Coronary artery (tissue), 2 donors: ENCODE data around the gene FAM53C.
"Not testable (repeated sequence)": the region's sequence is repeated elsewhere in the genome, so short reads cannot be mapped to it uniquely, and the experiment has no call there.

ENCODE experiments used
- DNase-seq: peaks from one replicate; pipeline ENCODE4 v3.0.0-alpha.2; 2017; ENCODE audit warnings: low spot score
- H3K27ac ChIP-seq, 2 donors: fragments of 200-600 bp; sonication (generic); one replicate each; pipeline ENCODE4 v1.5.1; 2016 to 2019
- H3K4me3 ChIP-seq: fragments of 200-600 bp; sonication (generic); 2 replicates; pipeline ENCODE4 v1.5.1; 2016; ENCODE audit warnings: mild to moderate bottlenecking, moderate library complexity
- CTCF ChIP-seq: fragments of 200-600 bp; sonication (generic); IDR thresholded peaks from one replicate; pipeline ENCODE4 v1.5.1; 2019; ENCODE audit warnings: antibody characterized with exemption

The FAM53C gene

GRCh38 chr5:138337685-138338410 is at the start of gene FAM53C:
Gene FAM53C (plus strand): TSS chr5:138338266. CDS start chr5:138341336, 3,070 bp downstream.
- peak within 1 kb of the TSS; percentile 93 to 98 for H3K27ac ChIP-seq
- peak; percentile 96 for DNase-seq
- TF ChIP-seq CTCF: no peak
- peak within 1 kb of the TSS; percentile 86 for H3K4me3 ChIP-seq

- no peak for TF ChIP-seq CTCF
- H3K4me3 ChIP-seq: no peak overlapping the region
- no peak overlapping the region for H3K27ac ChIP-seq
- DNase-seq: no peak
Observed at GRCh38 chr5:138289296-138289695, 48.8 kb upstream of the FAM53C start.

- no peak for TF ChIP-seq CTCF
- Histone ChIP-seq H3K27ac (no peak overlapping the region), H3K4me3 (no peak overlapping the region)
- DNase-seq: no peak
Observed at GRCh38 chr5:138303372-138303771, 34.7 kb upstream of the FAM53C start.

- TF ChIP-seq CTCF: no peak
- H3K27ac ChIP-seq: no peak overlapping the region
- DNase-seq: no peak
- H3K4me3 ChIP-seq: no peak overlapping the region
Observed at GRCh38 chr5:138305797-138306196, 32.3 kb upstream of the FAM53C start.

GRCh38 chr5:138315751-138316278 is 22.3 kb upstream of the FAM53C start:
- Histone ChIP-seq H3K4me3 (no peak overlapping the region), H3K27ac (no peak overlapping the region)
- DNase-seq: no peak
- TF ChIP-seq CTCF: no peak

GRCh38 chr5:138316355-138316754 is 21.7 kb upstream of the FAM53C start:
- Histone ChIP-seq H3K27ac (no peak overlapping the region), H3K4me3 (no peak overlapping the region)
- TF ChIP-seq CTCF: no peak
- no peak for DNase-seq

- DNase-seq, H3K27ac ChIP-seq, H3K4me3 ChIP-seq: not testable (repeated sequence)
Observed at GRCh38 chr5:138318211-138318610, 19.9 kb upstream of the FAM53C start.
